HG03175 (cell line): ENCODE data around the gene ITPR3.

Experiments
- ATAC-seq: cut with Tn5 transposase; IDR thresholded peaks from one replicate; pipeline ENCODE4 v1.9.1; 2021; ENCODE audit warnings: mild to moderate bottlenecking, moderate library complexity; ENCODE audit not compliant: unreplicated experiment

The ITPR3 gene

DNA sequence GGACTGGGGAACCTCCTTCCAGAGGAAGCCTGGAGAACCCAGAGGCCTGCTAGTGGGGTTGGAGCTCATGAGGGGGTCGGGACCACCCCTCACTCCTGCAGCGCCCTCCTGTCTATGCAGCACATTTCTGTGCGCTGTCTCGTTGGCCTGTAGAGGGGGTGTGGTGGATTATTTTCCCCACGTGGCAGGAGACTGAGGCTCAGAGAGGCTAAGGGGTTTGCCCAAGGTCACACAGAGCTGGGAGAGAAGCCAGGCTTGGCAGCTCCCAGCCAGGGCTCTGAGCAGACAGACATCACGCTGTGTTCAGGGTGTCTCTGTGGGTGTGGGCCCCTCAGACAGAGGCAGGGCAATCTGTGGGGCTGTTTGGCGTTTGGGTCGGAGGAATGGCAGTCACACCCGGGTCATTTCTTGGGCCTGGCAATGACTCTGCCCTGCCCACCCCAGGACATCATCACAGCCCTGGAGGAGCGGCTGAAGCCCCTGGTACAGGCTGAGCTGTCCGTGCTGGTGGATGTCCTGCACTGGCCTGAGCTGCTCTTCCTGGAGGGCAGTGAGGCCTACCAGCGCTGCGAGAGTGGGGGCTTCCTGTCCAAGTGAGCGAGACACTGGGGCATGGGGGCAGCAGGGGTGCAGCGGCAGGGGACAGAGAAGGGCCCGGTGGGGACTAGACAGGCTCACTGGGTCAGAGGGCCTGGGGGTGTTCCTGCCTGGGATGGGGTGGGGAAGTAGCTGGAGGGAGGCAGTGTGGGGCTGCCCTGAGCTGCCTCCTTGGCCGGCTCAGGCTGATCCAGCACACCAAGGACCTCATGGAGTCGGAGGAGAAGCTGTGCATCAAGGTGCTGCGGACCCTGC, 62.7 kb downstream of the ITPR3 start:
- no peak for ATAC-seq

DNA sequence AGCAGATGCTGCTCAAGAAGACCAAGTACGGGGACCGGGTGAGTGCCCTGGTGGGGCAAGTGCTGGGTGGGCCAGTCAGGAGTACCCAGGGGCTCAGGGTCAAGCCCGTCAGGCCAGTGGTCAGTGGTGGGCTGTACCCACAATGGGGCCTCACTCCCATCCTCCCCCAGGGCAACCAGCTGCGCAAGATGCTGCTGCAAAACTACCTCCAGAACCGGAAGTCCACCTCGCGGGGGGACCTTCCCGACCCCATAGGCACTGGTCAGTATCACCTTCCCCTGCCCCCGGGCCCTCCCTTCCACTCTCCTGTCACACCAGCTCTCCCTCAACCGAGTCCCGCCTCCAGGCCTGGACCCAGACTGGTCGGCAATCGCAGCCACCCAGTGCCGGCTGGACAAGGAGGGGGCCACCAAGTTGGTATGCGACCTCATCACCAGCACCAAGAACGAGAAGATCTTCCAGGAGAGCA, 63.3 kb downstream of the ITPR3 start:
- no peak for ATAC-seq

- ATAC-seq = no peak
Measured at GRCh38 chr6:33684983-33685382, 63.9 kb downstream of the ITPR3 start.

DNA sequence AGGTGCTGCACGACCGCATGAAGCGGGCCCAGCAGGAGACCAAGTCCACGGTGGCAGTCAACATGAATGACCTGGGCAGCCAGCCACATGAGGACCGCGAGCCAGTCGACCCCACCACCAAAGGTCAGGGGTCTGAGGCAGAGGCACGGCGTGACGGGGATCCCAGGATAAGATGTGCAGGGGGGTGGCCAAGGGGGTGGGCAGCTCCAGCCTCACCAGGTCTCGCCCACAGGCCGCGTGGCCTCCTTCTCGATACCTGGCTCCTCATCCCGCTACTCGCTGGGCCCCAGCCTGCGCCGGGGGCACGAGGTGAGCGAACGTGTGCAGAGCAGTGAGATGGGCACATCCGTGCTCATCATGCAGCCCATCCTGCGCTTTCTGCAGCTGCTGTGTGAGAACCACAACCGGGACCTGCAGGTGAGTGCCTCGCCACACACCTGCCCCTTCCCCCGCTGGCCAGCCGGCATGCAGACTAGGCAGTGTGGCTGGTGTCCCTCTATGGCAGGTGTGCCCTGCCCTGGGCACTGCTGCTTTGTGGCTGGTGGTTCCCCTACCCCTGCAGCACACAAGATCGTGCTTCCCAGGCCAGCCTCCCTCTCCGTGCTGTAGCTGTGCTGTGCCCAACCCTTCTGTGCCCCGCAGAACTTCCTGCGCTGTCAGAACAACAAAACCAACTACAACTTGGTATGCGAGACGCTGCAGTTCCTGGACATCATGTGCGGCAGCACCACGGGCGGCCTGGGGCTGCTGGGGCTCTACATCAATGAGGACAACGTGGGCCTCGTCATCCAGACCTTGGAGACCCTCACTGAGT, 64.5 kb downstream of the ITPR3 start:
- ATAC-seq = no peak

- ATAC-seq = no peak
Measured at GRCh38 chr6:33686225-33686924, 65.3 kb downstream of the ITPR3 start.

GRCh38 chr6:33686981-33687975, 66.2 kb downstream of the ITPR3 start:
- ATAC-seq = no peak

- no peak for ATAC-seq
Measured at GRCh38 chr6:33688006-33688405, 66.9 kb downstream of the ITPR3 start.

DNA sequence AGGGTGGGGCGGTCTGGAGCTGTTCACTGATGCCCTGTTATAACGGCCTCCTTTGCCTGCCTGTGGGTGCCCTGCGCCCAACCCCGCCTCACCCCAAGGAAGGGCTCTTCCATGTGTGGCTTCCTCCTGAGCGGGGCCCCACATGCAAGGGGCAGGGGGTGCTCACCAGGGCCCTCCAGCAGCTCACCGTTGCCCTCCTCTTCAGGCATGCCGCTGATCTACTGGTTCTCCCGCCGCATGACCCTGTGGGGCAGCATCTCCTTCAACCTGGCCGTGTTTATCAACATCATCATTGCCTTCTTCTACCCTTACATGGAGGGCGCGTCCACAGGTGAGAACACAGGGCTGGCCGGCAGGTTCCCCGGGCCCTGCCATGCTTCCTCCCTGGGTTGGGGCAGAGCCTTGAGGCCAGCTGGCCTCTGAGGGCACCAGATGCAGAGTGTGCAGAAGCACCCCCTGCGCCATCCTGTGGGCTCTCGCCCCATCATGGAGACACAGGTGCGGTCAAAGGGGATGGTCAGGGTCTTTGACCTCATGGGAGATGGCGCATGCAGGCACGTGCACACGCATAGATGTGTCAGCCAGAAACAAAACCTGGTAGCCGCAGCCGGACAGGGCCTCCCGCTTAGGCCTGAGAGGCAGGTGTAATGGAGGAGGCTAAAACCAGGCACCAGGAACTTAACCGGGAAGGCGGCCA, 67.5 kb downstream of the ITPR3 start:
- no peak for ATAC-seq

DNA sequence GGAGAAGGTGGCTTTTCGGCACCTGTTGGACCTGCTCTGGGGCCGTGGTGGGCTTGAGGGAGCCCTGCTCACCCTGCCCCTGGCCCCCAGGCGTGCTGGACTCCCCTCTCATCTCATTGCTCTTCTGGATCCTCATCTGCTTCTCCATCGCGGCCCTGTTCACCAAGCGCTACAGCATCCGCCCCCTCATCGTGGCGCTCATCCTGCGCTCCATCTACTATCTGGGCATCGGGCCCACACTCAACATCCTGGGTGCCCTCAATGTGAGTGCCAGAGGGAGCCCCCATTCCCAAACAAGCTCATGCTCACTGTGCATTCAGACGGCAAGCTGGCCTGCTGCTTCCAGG, 68.0 kb downstream of the ITPR3 start:
- no peak for ATAC-seq

DNA sequence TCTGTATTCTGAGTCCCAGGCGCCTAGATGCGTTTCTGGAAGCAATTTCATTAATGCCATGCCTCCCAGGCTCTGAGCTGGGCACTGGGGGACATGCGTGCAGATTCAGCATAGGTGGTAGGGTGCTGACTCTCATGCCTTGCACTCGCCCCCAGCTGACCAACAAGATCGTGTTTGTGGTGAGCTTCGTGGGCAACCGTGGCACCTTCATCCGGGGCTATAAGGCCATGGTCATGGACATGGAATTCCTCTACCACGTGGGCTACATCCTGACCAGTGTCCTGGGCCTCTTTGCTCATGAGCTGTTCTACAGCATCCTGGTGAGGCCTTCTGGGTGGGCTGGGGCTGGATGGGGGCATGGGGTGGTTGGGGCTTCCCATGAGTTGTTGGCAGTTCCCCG, 68.8 kb downstream of the ITPR3 start:
- no peak for ATAC-seq

- ATAC-seq = no peak
Measured at GRCh38 chr6:33690766-33691165, 69.6 kb downstream of the ITPR3 start.

DNA sequence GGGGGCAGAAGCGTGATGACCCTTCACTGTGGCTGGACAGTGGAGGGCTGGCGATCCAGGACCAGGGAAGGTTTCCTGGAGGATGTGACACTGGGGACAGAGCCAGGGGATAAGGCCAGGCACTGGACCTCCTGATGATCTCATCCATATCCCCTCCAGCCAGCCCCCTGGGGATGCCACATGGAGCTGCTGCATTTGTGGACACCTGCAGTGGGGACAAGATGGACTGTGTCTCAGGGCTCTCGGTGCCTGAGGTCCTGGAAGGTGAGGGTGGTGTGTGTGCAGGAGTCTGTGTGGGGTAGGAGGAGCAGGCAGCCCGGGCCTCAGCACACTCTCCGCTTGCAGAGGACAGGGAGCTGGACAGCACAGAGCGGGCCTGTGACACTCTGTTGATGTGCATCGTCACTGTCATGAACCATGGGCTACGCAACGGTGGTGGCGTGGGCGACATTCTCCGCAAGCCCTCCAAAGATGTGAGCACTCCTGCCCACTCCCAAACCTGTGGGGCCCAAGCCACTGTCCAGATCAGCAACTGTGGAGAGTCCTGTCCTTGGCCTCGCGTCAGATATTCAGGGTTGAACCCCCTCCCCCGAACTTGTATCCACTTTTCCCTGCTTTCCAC, 70.4 kb downstream of the ITPR3 start:
- no peak for ATAC-seq

GRCh38 chr6:33692078-33692759, 71.1 kb downstream of the ITPR3 start:
- ATAC-seq = no peak

DNA sequence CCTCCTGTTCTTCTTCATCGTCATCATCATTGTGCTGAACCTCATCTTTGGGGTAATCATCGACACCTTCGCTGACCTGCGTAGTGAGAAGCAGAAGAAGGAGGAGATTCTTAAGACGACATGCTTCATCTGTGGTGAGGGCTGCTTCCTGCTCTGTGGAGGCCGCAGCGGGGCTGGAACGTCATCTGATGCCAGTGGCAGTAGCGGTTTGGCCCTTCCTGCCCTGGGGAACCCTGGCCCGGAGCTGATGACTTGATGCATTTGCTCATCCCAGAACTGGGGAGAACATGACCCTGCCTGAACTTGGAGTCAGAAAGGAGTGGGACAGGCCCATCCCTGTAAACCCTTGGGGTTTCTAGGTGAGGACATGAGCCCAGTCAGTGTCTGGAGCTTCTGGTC, 71.6 kb downstream of the ITPR3 start:
- peak; percentile 46 for ATAC-seq

GRCh38 chr6:33693186-33694105, 72.3 kb downstream of the ITPR3 start:
- no peak for ATAC-seq

DNA sequence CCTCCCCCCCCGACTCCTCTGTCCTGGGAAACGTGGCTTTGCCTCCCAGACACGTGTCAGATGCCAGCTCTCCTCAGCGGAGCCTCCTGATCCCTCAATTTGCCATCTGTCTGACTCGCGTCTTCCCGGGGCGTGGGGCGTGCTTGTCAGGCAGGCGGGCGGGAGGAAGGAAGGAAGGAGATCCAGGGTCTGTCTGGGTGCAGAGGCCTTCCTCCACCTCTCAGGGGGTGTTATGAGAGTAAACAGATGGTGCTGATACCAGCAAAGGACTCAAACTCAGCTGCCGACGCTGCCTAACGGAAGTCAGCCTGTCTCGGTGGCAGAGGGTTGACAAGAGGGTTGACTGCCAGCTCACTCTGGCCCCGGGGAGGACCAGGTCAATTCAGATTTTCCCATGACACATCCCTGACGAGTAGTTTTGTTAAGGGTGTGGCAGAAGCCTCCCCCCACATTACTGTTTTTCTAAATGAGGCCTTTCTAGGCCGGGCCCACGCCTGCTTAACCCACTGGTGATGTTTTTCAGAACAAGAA, 73.3 kb downstream of the ITPR3 start:
- ATAC-seq = no peak

DNA sequence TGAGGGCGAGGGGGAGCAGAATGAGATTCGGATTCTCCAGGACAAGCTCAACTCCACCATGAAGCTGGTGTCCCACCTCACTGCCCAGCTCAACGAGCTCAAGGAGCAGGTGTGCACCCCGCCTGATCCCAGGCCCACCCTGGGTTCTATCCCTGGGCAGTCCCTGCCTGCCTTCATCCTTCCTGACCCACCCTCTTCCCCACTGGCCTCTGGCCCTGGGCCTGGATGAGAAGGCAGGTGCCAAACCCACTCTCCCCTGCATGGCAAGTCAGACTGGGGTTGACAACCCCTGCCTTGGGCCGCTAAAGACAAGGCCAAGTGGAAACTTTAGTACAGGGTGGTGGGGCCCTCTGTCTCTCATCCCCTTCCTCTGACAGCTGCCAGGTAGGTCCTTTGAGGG, 73.9 kb downstream of the ITPR3 start:
- no peak for ATAC-seq
